Choroid plexus epithelial cell (primary cell): ENCODE measurements around the gene PIGW.

Experiments used
- DNase-seq: peaks from one replicate; pipeline ENCODE4 v3.0.0-alpha.2; 2010; ENCODE audit warnings: low read depth
- H3K4me3 ChIP-seq: 2 replicates; pipeline ENCODE4 v1.5.1; 2011; ENCODE audit warnings: low read depth, mild to moderate bottlenecking, control low read depth, low read length, moderate library complexity
- CTCF ChIP-seq: conservative IDR thresholded peaks from 2 replicates; pipeline ENCODE4 v1.5.1; 2011; ENCODE audit warnings: low read depth, mild to moderate bottlenecking, control low read depth, inconsistent platforms, low read length, moderate library complexity

Gene PIGW

GRCh38 chr17:36509272-36509985 lies 25.4 kb upstream of the PIGW start:
- no peak for DNase-seq
- no peak overlapping the region for H3K4me3 ChIP-seq
- no peak for TF ChIP-seq CTCF

GRCh38 chr17:36510636-36511035 lies 24.2 kb upstream of the PIGW start:
- TF ChIP-seq CTCF: no peak
- no peak overlapping the region for H3K4me3 ChIP-seq
- DNase-seq: no peak

- TF ChIP-seq CTCF: no peak
- H3K4me3 ChIP-seq: no peak overlapping the region
- DNase-seq: no peak
Observed at GRCh38 chr17:36511216-36511615, 23.6 kb upstream of the PIGW start.

- no peak overlapping the region for H3K4me3 ChIP-seq
- DNase-seq: no peak
- TF ChIP-seq CTCF: no peak
Observed at GRCh38 chr17:36512641-36513040, 22.1 kb upstream of the PIGW start.

GRCh38 chr17:36514856-36515255 lies 19.9 kb upstream of the PIGW start:
- no peak for DNase-seq
- no peak for TF ChIP-seq CTCF
- H3K4me3 ChIP-seq: no peak overlapping the region

GRCh38 chr17:36515837-36516236 lies 18.9 kb upstream of the PIGW start:
- no peak overlapping the region for H3K4me3 ChIP-seq
- no peak for DNase-seq
- no peak for TF ChIP-seq CTCF

- no peak for TF ChIP-seq CTCF
- no peak overlapping the region for H3K4me3 ChIP-seq
- no peak for DNase-seq
Observed at GRCh38 chr17:36523113-36523512, 11.7 kb upstream of the PIGW start.
